OCI-LY7 (cell line): ENCODE measurements around the gene ANTXR1. TPM values are rescaled to one million over a fixed set of nuclear protein-coding genes. Genes with fewer than 3 reads are reported as not detected.

Experiments
- BruUV-seq: library from RNA; stranded (reverse); fragments of 400-500 nt; replicated peaks from 2 replicates; lab custom pipeline; 2021; lab: Mats Ljungman, UMichigan
- CTCF ChIA-PET: fragments of 300-600 bp; sonication (Branson Sonifier 250); formaldehyde crosslinking; loops from one replicate; lab custom pipeline; 2022; ENCODE audit warnings: antibody characterized with exemption; ENCODE audit not compliant: unreplicated experiment; lab: Charles Lee
- POLR2A ChIA-PET: fragments of 300-600 bp; sonication (Branson Sonifier 250); formaldehyde crosslinking; loops from one replicate; lab custom pipeline; 2022; ENCODE audit warnings: antibody characterized with exemption; lab: Charles Lee
- DNase-seq: peaks from one replicate; pipeline ENCODE4 v3.0.0-alpha.2; 2015; ENCODE audit warnings: low spot score
- H2AFZ ChIP-seq: fragments of 200-600 bp; sonication (generic), shearing (Covaris generic); 2 replicates; pipeline ENCODE4 v1.6.1; 2014; ENCODE audit warnings: mild to moderate bottlenecking, antibody characterized with exemption, low read length, moderate library complexity
- H3K27ac ChIP-seq: fragments of 200-600 bp; sonication (generic); 2 replicates; pipeline ENCODE4 v1.5.1; 2014; ENCODE audit warnings: mixed run types, low read depth, mild to moderate bottlenecking, moderate library complexity, low read length, inconsistent platforms; ENCODE audit not compliant: poor library complexity, severe bottlenecking
- H3K36me3 ChIP-seq: fragments of 200-600 bp; sonication (generic); 2 replicates; pipeline ENCODE4 v1.6.1; 2014; ENCODE audit warnings: mild to moderate bottlenecking, antibody characterized with exemption, low read length, moderate library complexity, mixed read lengths; ENCODE audit not compliant: insufficient read depth
- H3K4me1 ChIP-seq: fragments of 200-600 bp; sonication (generic); 2 replicates; pipeline ENCODE4 v1.5.1; 2014; ENCODE audit warnings: mild to moderate bottlenecking, low read length; ENCODE audit not compliant: insufficient read depth, poor library complexity, severe bottlenecking
- H3K4me2 ChIP-seq: fragments of 200-600 bp; sonication (generic); 2 replicates; pipeline ENCODE4 v1.6.1; 2014; ENCODE audit warnings: mild to moderate bottlenecking, low read length
- H3K4me3 ChIP-seq: fragments of 200-600 bp; sonication (generic); 2 replicates; pipeline ENCODE4 v1.5.1; 2014; ENCODE audit warnings: mild to moderate bottlenecking, low read depth, low read length; ENCODE audit not compliant: poor library complexity, severe bottlenecking
- H3K79me2 ChIP-seq: fragments of 200-600 bp; sonication (generic); 2 replicates; pipeline ENCODE4 v1.6.1; 2016; ENCODE audit warnings: low read depth, mild to moderate bottlenecking, low read length, moderate library complexity, mixed read lengths; ENCODE audit not compliant: insufficient read depth
- H3K9me2 ChIP-seq: fragments of 200-600 bp; sonication (generic); 2 replicates; pipeline ENCODE4 v1.6.1; 2016; ENCODE audit warnings: mild to moderate bottlenecking, low read length, mixed read lengths; ENCODE audit not compliant: insufficient read depth
- H3K9me3 ChIP-seq: fragments of 200-600 bp; sonication (generic); 2 replicates; pipeline ENCODE4 v1.6.1; 2014; ENCODE audit warnings: mild to moderate bottlenecking, mixed run types, low read length, mixed read lengths
- H4K20me1 ChIP-seq: fragments of 200-600 bp; sonication (generic); 2 replicates; pipeline ENCODE4 v1.6.1; 2014; ENCODE audit warnings: mild to moderate bottlenecking, antibody characterized with exemption, low read length, moderate library complexity, mixed read lengths; ENCODE audit not compliant: insufficient read depth
- CTCF ChIP-seq: fragments of 200-600 bp; sonication (generic); conservative IDR thresholded peaks from 2 replicates; pipeline ENCODE4 v1.5.1; 2014; ENCODE audit warnings: mild to moderate bottlenecking, antibody characterized with exemption, low read length, moderate library complexity, mixed read lengths
- EZH2phosphoT487 ChIP-seq: fragments of 200-600 bp; sonication (generic); IDR thresholded peaks from 2 replicates; pipeline ENCODE4 v1.6.1; 2018; ENCODE audit warnings: low read depth, borderline replicate concordance, mild to moderate bottlenecking, mixed run types, antibody characterized with exemption, low read length, moderate library complexity, mixed read lengths
- intact Hi-C: fragments of 100-400 bp; cut with micrococcal nuclease; formaldehyde crosslinking; loops from one replicate; pipeline ENCODE4 v1.10.0; 2022; ENCODE audit not compliant: unreplicated experiment
- total RNA-seq, 2 experiments: library from RNA; depleted of rRNA in 1 of 2; stranded (reverse); fragments of >200 nt in 1 of 2; shearing (Covaris generic) in 1 of 2; gene quantifications; 2 replicates each; pipeline ENCODE4 v1.2.3, GENCODE V29; 2014 to 2022

ANTXR1 gene
- total RNA-seq, 2 experiments from 2014 or later = not detected

DNA sequence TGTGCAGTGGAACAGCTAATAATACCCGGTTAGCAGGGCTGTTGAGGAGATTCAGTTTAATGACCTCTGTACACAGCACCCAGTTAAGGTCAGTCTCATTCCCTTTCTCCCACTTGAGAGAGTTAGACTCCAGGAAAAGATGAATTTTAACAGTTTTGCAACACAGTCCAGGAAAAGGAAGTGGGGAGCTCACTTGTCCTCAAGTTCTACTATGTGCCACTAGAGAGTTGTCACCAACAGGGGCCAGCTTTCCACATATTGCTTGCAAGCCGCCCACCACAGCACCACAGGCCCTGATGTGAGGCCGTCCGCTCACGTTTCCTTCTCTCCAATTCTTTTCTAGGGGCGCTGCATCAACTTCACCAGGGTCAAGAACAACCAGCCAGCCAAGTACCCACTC, 231.9 kb downstream of the ANTXR1 start:
- CTCF ChIA-PET = no interaction called here
- no TSS peak for BruUV-seq
- Histone ChIP-seq H2AFZ (no peak overlapping the region), H3K79me2 (no peaks in the 10 kb centered on the region), H3K27ac (no peak overlapping the region), H3K36me3 (no peaks in the 10 kb centered on the region), H3K4me2 (no peak overlapping the region), H3K9me2 (no peaks in the 10 kb centered on the region), H3K4me3 (no peak overlapping the region), H4K20me1 (no peaks in the 10 kb centered on the region), H3K9me3 (no peaks in the 10 kb centered on the region), H3K4me1 (no peaks in the 10 kb centered on the region)
- TF ChIP-seq CTCF = no peak
- TF ChIP-seq EZH2phosphoT487 = no peak
- intact Hi-C loops = no loop called here
- DNase-seq = no peak
- POLR2A ChIA-PET = no interaction called here

- no peak overlapping the region for H3K27ac ChIP-seq
- H3K9me3 ChIP-seq = no peaks in the 10 kb centered on the region
- no peak for TF ChIP-seq CTCF
- no peak for TF ChIP-seq EZH2phosphoT487
- H3K4me3 ChIP-seq = no peak overlapping the region
- CTCF ChIA-PET = no interaction called here
- POLR2A ChIA-PET = no interaction called here
- no peaks in the 10 kb centered on the region for H3K79me2 ChIP-seq
- H2AFZ ChIP-seq = no peak overlapping the region
- no peaks in the 10 kb centered on the region for H3K4me1 ChIP-seq
- no peak overlapping the region for H3K4me2 ChIP-seq
- no peaks in the 10 kb centered on the region for H3K9me2 ChIP-seq
- BruUV-seq = no TSS peak
- H4K20me1 ChIP-seq = no peaks in the 10 kb centered on the region
- intact Hi-C loops = no loop called here
- no peaks in the 10 kb centered on the region for H3K36me3 ChIP-seq
- no peak for DNase-seq
Measured at GRCh38 chr2:69247583-69247982, 234.6 kb downstream of the ANTXR1 start.

DNA sequence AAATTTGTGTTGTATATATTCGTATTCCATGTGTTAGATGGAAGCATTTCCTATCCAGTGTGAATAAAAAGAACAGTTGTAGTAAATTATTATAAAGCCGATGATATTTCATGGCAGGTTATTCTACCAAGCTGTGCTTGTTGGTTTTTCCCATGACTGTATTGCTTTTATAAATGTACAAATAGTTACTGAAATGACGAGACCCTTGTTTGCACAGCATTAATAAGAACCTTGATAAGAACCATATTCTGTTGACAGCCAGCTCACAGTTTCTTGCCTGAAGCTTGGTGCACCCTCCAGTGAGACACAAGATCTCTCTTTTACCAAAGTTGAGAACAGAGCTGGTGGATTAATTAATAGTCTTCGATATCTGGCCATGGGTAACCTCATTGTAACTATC, 235.3 kb downstream of the ANTXR1 start:
- no peaks in the 10 kb centered on the region for H3K9me2 ChIP-seq
- H3K36me3 ChIP-seq = no peaks in the 10 kb centered on the region
- H2AFZ ChIP-seq = no peak overlapping the region
- BruUV-seq = no TSS peak
- ChIA-PET CTCF (no interaction called here), POLR2A (interaction anchor here (0.6 kb wide), 1 partner anchor 15 kb away, joined by 3 read pairs; no protein-coding TSS in a partner anchor)
- H4K20me1 ChIP-seq = no peaks in the 10 kb centered on the region
- TF ChIP-seq EZH2phosphoT487 (no peak), CTCF (no peak)
- no peaks in the 10 kb centered on the region for H3K9me3 ChIP-seq
- H3K4me1 ChIP-seq = no peaks in the 10 kb centered on the region
- no peak for DNase-seq
- H3K79me2 ChIP-seq = no peaks in the 10 kb centered on the region
- H3K4me2 ChIP-seq = no peak overlapping the region
- no peak overlapping the region for H3K27ac ChIP-seq
- intact Hi-C loops = no loop called here
- no peak overlapping the region for H3K4me3 ChIP-seq
